HCT116 (cell line): ENCODE measurements around the gene CLASP1. TPM values are rescaled to one million over a fixed set of nuclear protein-coding genes. Genes with fewer than 3 reads are reported as not detected.

Experiments
- CBX3 ChIP-seq: IDR thresholded peaks from 2 replicates; pipeline ENCODE4 v1.6.1; 2012; ENCODE audit warnings: low read depth
- EGR1 ChIP-seq: IDR thresholded peaks from 2 replicates; pipeline ENCODE4 v1.6.1; 2012; ENCODE audit warnings: low read depth
- ELF1 ChIP-seq: IDR thresholded peaks from 2 replicates; pipeline ENCODE4 v1.6.1; 2012; ENCODE audit warnings: low read depth, borderline replicate concordance
- EZH2 ChIP-seq: fragments of 200-600 bp; sonication (generic); IDR thresholded peaks from 2 replicates; pipeline ENCODE4 v1.6.1; 2017; ENCODE audit warnings: antibody characterized with exemption, mixed run types
- JUND ChIP-seq: IDR thresholded peaks from 2 replicates; pipeline ENCODE4 v1.6.1; 2012
- POLR2AphosphoS5 ChIP-seq: IDR thresholded peaks from 2 replicates; pipeline ENCODE4 v1.6.1; 2011; ENCODE audit warnings: mild to moderate bottlenecking, low read depth, low read length, moderate library complexity
- RAD21 ChIP-seq: IDR thresholded peaks from 2 replicates; pipeline ENCODE4 v1.6.1; 2012; ENCODE audit warnings: low read depth, mild to moderate bottlenecking
- SIN3A ChIP-seq: IDR thresholded peaks from 2 replicates; pipeline ENCODE4 v1.6.1; 2012; ENCODE audit warnings: low read depth
- ZBTB33 ChIP-seq: IDR thresholded peaks from 2 replicates; pipeline ENCODE4 v1.6.1; 2011; ENCODE audit warnings: mild to moderate bottlenecking, low read length, moderate library complexity; ENCODE audit not compliant: insufficient replicate concordance; ENCODE audit errors: extremely low read depth
- ZFX ChIP-seq: fragments of 450-650 bp; IDR thresholded peaks from 2 replicates; pipeline ENCODE4 v1.6.1; 2017
- total RNA-seq: library from RNA; stranded (reverse); gene quantifications from one replicate; pipeline ENCODE4 v1.2.1, GENCODE V29; 2021; ENCODE audit not compliant: unreplicated experiment
- TF ChIP-seq, protein P1 (sequence below): IDR thresholded peaks from 2 replicates; pipeline ENCODE4 v1.6.1; 2012; ENCODE audit warnings: low read depth

CLASP1 gene
- total RNA-seq, 1 experiment from 2014 or later, result 41.9 TPM

DNA sequence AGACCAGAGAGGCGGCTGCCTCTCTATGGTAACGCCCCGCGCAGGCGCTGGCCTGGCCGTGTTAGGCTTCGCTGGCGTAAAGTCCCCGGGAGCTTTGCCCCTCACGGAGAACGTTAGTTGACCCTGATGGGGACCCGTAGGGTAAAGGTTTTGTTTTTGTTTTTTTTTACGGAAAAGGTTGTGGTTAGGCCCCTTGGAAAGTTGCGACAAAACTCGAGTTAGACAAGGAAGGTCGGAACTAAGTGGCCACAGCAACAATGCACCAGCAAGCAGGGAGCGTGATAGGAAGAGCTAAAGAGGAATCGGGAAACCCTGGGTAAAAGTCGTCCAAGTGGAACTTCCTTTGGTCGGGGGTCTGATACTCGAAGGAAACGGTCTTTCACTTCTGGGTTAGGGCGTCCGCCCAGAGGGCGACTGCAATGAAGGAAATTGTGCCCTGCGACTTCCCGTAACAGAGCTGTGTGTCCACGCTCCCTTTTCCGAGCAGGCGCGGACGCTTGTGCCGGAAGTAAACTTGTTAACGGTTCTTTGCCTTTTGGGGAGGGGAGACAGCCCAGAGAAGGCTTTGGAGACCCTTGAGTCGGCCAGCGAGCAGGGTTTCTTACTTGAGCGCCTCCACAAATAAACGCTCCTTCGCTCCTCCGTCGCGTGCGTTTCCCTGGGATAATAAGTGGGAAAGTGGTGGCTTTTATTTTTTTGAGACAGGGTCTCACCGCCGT is 493 bp upstream of the CLASP1 start (continued):
- TF ChIP-seq, protein P1, sequence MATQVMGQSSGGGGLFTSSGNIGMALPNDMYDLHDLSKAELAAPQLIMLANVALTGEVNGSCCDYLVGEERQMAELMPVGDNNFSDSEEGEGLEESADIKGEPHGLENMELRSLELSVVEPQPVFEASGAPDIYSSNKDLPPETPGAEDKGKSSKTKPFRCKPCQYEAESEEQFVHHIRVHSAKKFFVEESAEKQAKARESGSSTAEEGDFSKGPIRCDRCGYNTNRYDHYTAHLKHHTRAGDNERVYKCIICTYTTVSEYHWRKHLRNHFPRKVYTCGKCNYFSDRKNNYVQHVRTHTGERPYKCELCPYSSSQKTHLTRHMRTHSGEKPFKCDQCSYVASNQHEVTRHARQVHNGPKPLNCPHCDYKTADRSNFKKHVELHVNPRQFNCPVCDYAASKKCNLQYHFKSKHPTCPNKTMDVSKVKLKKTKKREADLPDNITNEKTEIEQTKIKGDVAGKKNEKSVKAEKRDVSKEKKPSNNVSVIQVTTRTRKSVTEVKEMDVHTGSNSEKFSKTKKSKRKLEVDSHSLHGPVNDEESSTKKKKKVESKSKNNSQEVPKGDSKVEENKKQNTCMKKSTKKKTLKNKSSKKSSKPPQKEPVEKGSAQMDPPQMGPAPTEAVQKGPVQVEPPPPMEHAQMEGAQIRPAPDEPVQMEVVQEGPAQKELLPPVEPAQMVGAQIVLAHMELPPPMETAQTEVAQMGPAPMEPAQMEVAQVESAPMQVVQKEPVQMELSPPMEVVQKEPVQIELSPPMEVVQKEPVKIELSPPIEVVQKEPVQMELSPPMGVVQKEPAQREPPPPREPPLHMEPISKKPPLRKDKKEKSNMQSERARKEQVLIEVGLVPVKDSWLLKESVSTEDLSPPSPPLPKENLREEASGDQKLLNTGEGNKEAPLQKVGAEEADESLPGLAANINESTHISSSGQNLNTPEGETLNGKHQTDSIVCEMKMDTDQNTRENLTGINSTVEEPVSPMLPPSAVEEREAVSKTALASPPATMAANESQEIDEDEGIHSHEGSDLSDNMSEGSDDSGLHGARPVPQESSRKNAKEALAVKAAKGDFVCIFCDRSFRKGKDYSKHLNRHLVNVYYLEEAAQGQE, result no peak
- no peak for TF ChIP-seq EZH2
- TF ChIP-seq JUND, result no peak
- peak; percentile 85 for TF ChIP-seq ELF1
- peak; percentile 66 for TF ChIP-seq ZBTB33
- TF ChIP-seq POLR2AphosphoS5, result peak; percentile 81
- TF ChIP-seq ZFX, result peak; percentile 46
- no peak; the same call in 1 of the 2 replicates for TF ChIP-seq RAD21
- TF ChIP-seq EGR1, result no peak
- no peak; the same call in 1 of the 2 replicates for TF ChIP-seq CBX3
- TF ChIP-seq SIN3A, result peak; percentile 88; the same call in 1 of the 2 replicates
